Caco-2 (cell line): Measurements from ENCODE around the gene ATP2C2. TPM values are rescaled to one million over a fixed set of nuclear protein-coding genes. Genes with fewer than 3 reads are reported as not detected.
"Not testable (repeated sequence)": the region's sequence is repeated elsewhere in the genome, so short reads cannot be mapped to it uniquely, and the experiment has no call there.

Source experiments
- BruUV-seq: library from RNA; stranded (reverse); fragments of 400-500 nt; replicated peaks from 2 replicates; lab custom pipeline; 2021; lab: Mats Ljungman, UMichigan
- CTCF ChIA-PET: fragments of 300-600 bp; sonication (Branson Sonifier 250); formaldehyde crosslinking; loops from one replicate; lab custom pipeline; 2022; ENCODE audit warnings: antibody characterized with exemption; lab: Charles Lee
- POLR2A ChIA-PET: fragments of 300-600 bp; sonication (Branson Sonifier 250); formaldehyde crosslinking; loops from one replicate; lab custom pipeline; 2022; ENCODE audit warnings: antibody characterized with exemption; lab: Charles Lee
- DNase-seq, 2 experiments: peaks; one replicate each; pipeline versions ENCODE4 v3.0.0 to v3.0.0-alpha.2; 2020 to 2022
- H3K27me3 ChIP-seq: replicated peaks from 2 replicates; pipeline ENCODE4 v1.6.0; 2011; ENCODE audit warnings: low read length; ENCODE audit not compliant: control insufficient read depth, insufficient read depth
- H3K36me3 ChIP-seq: 2 replicates; pipeline ENCODE4 v1.5.1; 2011; ENCODE audit warnings: low read length; ENCODE audit not compliant: control insufficient read depth, insufficient read depth
- H3K4me1 ChIP-seq: fragments of 250-450 bp; sonication (Bioruptor Pico); 2 replicates; pipeline ENCODE4 v1.5.1; 2020; ENCODE audit warnings: mild to moderate bottlenecking
- H3K4me3 ChIP-seq: 2 replicates; pipeline ENCODE4 v1.5.1; 2011; ENCODE audit warnings: low read depth, mild to moderate bottlenecking, control low read depth, low read length
- H3K9me3 ChIP-seq: fragments of 250-450 bp; sonication (Bioruptor Pico); 2 replicates; pipeline ENCODE4 v1.5.1; 2020; ENCODE audit warnings: mild to moderate bottlenecking, moderate library complexity
- H3K27ac Mint-ChIP-seq: one replicate; pipeline ENCODE4 v1.8.0; 2022; ENCODE audit warnings: mixed read lengths; ENCODE audit not compliant: unreplicated experiment
- H3K27me3 Mint-ChIP-seq: one replicate; pipeline ENCODE4 v1.8.0; 2022; ENCODE audit warnings: mixed read lengths; ENCODE audit not compliant: insufficient read depth, unreplicated experiment
- H3K36me3 Mint-ChIP-seq: one replicate; pipeline ENCODE4 v1.8.0; 2022; ENCODE audit warnings: mild to moderate bottlenecking, mixed read lengths; ENCODE audit not compliant: insufficient read depth, unreplicated experiment
- H3K4me1 Mint-ChIP-seq: one replicate; pipeline ENCODE4 v1.8.0; 2022; ENCODE audit warnings: low read depth, mixed read lengths; ENCODE audit not compliant: unreplicated experiment
- H3K4me3 Mint-ChIP-seq: one replicate; pipeline ENCODE4 v1.8.0; 2022; ENCODE audit warnings: mild to moderate bottlenecking, moderate library complexity, mixed read lengths; ENCODE audit not compliant: unreplicated experiment
- H3K9me3 Mint-ChIP-seq: one replicate; pipeline ENCODE4 v1.8.0; 2022; ENCODE audit warnings: mixed read lengths; ENCODE audit not compliant: unreplicated experiment
- CTCF ChIP-seq, 2 experiments: fragments of 200-600 bp in 1 of 2; IDR thresholded peaks; 1 replicate in 1 of 2; 2 replicates in 1 of 2; pipeline versions ENCODE4 v1.5.1 to v1.8.0; 2011 to 2022; ENCODE audit warnings: antibody characterized with exemption in 1 of 2, control low read depth in 1 of 2, inconsistent platforms in 1 of 2, low read depth in 1 of 2, low read length in 1 of 2, mild to moderate bottlenecking in 1 of 2, moderate library complexity in 1 of 2; ENCODE audit not compliant: insufficient read depth in 1 of 2, severe bottlenecking in 1 of 2, unreplicated experiment in 1 of 2
- intact Hi-C: fragments of 100-400 bp; cut with micrococcal nuclease; formaldehyde crosslinking; loops from one replicate; pipeline ENCODE4 v1.10.0; 2022; ENCODE audit not compliant: unreplicated experiment
- total RNA-seq: library from RNA; stranded (reverse); gene quantifications from 2 replicates; pipeline ENCODE4 v1.2.3, GENCODE V29; 2022

The ATP2C2 gene
- total RNA-seq, 1 experiment from 2014 or later = 47.0 TPM

- no peaks in the 10 kb centered on the region for H3K4me1 Mint-ChIP-seq
- ChIA-PET POLR2A (no interaction called here), CTCF (no interaction called here)
- peaks cover 24% of the 10 kb centered on the region for H3K9me3 Mint-ChIP-seq
- TF ChIP-seq CTCF (IDR thresholded peaks at IDR 0.05; ENCODE audit: insufficient read depth in 1 of 2, low read depth in 1 of 2, low read length in 1 of 2, severe bottlenecking in 1 of 2, unreplicated experiment in 1 of 2) = no peak
- no peaks in the 10 kb centered on the region for H3K36me3 Mint-ChIP-seq
- peaks cover 8% of the 10 kb centered on the region; the same call in 1 of the 2 replicates for H3K9me3 ChIP-seq
- H3K27me3 Mint-ChIP-seq = no peaks in the 10 kb centered on the region
- no TSS peak for BruUV-seq
- H3K4me3 Mint-ChIP-seq = no peak overlapping the region
- no peaks in the 10 kb centered on the region for H3K36me3 ChIP-seq
- intact Hi-C loops = no loop called here
- no peak overlapping the region for H3K27ac Mint-ChIP-seq
- H3K27me3 ChIP-seq = no peaks in the 10 kb centered on the region
- DNase-seq = no peak
- no peak overlapping the region for H3K4me3 ChIP-seq
- no peaks in the 10 kb centered on the region for H3K4me1 ChIP-seq
Measured at GRCh38 chr16:84334482-84334881, 33.9 kb upstream of the ATP2C2 start.

- H3K27me3 Mint-ChIP-seq, H3K4me1 ChIP-seq, H3K4me3 Mint-ChIP-seq, DNase-seq, H3K27me3 ChIP-seq, H3K36me3 ChIP-seq, H3K4me3 ChIP-seq, H3K9me3 ChIP-seq, CTCF ChIA-PET, POLR2A ChIA-PET, intact Hi-C loops, H3K27ac Mint-ChIP-seq, H3K4me1 Mint-ChIP-seq, H3K36me3 Mint-ChIP-seq, BruUV-seq: not testable (repeated sequence)
- H3K9me3 Mint-ChIP-seq = peaks cover 24% of the 10 kb centered on the region
Measured at GRCh38 chr16:84337236-84337635, 31.1 kb upstream of the ATP2C2 start.

GRCh38 chr16:84339311-84339710, 29.0 kb upstream of the ATP2C2 start:
- H3K27me3 Mint-ChIP-seq = no peaks in the 10 kb centered on the region
- H3K4me3 Mint-ChIP-seq = no peak overlapping the region
- intact Hi-C loops = no loop called here
- Histone ChIP-seq H3K4me1 (peaks cover 8% of the 10 kb centered on the region), H3K36me3 (no peaks in the 10 kb centered on the region), H3K27me3 (no peaks in the 10 kb centered on the region), H3K9me3 (peaks cover 8% of the 10 kb centered on the region; the same call in 1 of the 2 replicates), H3K4me3 (no peak overlapping the region)
- H3K4me1 Mint-ChIP-seq = peaks cover 9% of the 10 kb centered on the region
- BruUV-seq = no TSS peak
- H3K36me3 Mint-ChIP-seq = no peaks in the 10 kb centered on the region
- no peak overlapping the region for H3K27ac Mint-ChIP-seq
- ChIA-PET CTCF (interaction anchor here (1.4 kb wide), 1 partner anchor 62 kb away, joined by 3 read pairs; no protein-coding TSS in a partner anchor), POLR2A (no interaction called here)
- no peak for TF ChIP-seq CTCF (IDR thresholded peaks at IDR 0.05; ENCODE audit: insufficient read depth in 1 of 2, low read depth in 1 of 2, low read length in 1 of 2, severe bottlenecking in 1 of 2, unreplicated experiment in 1 of 2)
- peaks cover 24% of the 10 kb centered on the region for H3K9me3 Mint-ChIP-seq
- DNase-seq = no peak
